OCI-LY7 (cell line): ENCODE measurements around the gene FAM3D. TPM values are rescaled to one million over a fixed set of nuclear protein-coding genes. Genes with fewer than 3 reads are reported as not detected.

Experiments used
- BruUV-seq: library from RNA; stranded (reverse); fragments of 400-500 nt; replicated peaks from 2 replicates; lab custom pipeline; 2021; lab: Mats Ljungman, UMichigan
- CTCF ChIA-PET: fragments of 300-600 bp; sonication (Branson Sonifier 250); formaldehyde crosslinking; loops from one replicate; lab custom pipeline; 2022; ENCODE audit warnings: antibody characterized with exemption; ENCODE audit not compliant: unreplicated experiment; lab: Charles Lee
- POLR2A ChIA-PET: fragments of 300-600 bp; sonication (Branson Sonifier 250); formaldehyde crosslinking; loops from one replicate; lab custom pipeline; 2022; ENCODE audit warnings: antibody characterized with exemption; lab: Charles Lee
- DNase-seq: peaks from one replicate; pipeline ENCODE4 v3.0.0-alpha.2; 2015; ENCODE audit warnings: low spot score
- H2AFZ ChIP-seq: fragments of 200-600 bp; sonication (generic), shearing (Covaris generic); 2 replicates; pipeline ENCODE4 v1.6.1; 2014; ENCODE audit warnings: mild to moderate bottlenecking, antibody characterized with exemption, low read length, moderate library complexity
- H3K27ac ChIP-seq: fragments of 200-600 bp; sonication (generic); 2 replicates; pipeline ENCODE4 v1.5.1; 2014; ENCODE audit warnings: mixed run types, low read depth, mild to moderate bottlenecking, moderate library complexity, low read length, inconsistent platforms; ENCODE audit not compliant: poor library complexity, severe bottlenecking
- H3K36me3 ChIP-seq: fragments of 200-600 bp; sonication (generic); 2 replicates; pipeline ENCODE4 v1.6.1; 2014; ENCODE audit warnings: mild to moderate bottlenecking, antibody characterized with exemption, low read length, moderate library complexity, mixed read lengths; ENCODE audit not compliant: insufficient read depth
- H3K4me1 ChIP-seq: fragments of 200-600 bp; sonication (generic); 2 replicates; pipeline ENCODE4 v1.5.1; 2014; ENCODE audit warnings: mild to moderate bottlenecking, low read length; ENCODE audit not compliant: insufficient read depth, poor library complexity, severe bottlenecking
- H3K4me2 ChIP-seq: fragments of 200-600 bp; sonication (generic); 2 replicates; pipeline ENCODE4 v1.6.1; 2014; ENCODE audit warnings: mild to moderate bottlenecking, low read length
- H3K4me3 ChIP-seq: fragments of 200-600 bp; sonication (generic); 2 replicates; pipeline ENCODE4 v1.5.1; 2014; ENCODE audit warnings: mild to moderate bottlenecking, low read depth, low read length; ENCODE audit not compliant: poor library complexity, severe bottlenecking
- H3K79me2 ChIP-seq: fragments of 200-600 bp; sonication (generic); 2 replicates; pipeline ENCODE4 v1.6.1; 2016; ENCODE audit warnings: low read depth, mild to moderate bottlenecking, low read length, moderate library complexity, mixed read lengths; ENCODE audit not compliant: insufficient read depth
- H3K9me2 ChIP-seq: fragments of 200-600 bp; sonication (generic); 2 replicates; pipeline ENCODE4 v1.6.1; 2016; ENCODE audit warnings: mild to moderate bottlenecking, low read length, mixed read lengths; ENCODE audit not compliant: insufficient read depth
- H3K9me3 ChIP-seq: fragments of 200-600 bp; sonication (generic); 2 replicates; pipeline ENCODE4 v1.6.1; 2014; ENCODE audit warnings: mild to moderate bottlenecking, mixed run types, low read length, mixed read lengths
- H4K20me1 ChIP-seq: fragments of 200-600 bp; sonication (generic); 2 replicates; pipeline ENCODE4 v1.6.1; 2014; ENCODE audit warnings: mild to moderate bottlenecking, antibody characterized with exemption, low read length, moderate library complexity, mixed read lengths; ENCODE audit not compliant: insufficient read depth
- EZH2phosphoT487 ChIP-seq: fragments of 200-600 bp; sonication (generic); IDR thresholded peaks from 2 replicates; pipeline ENCODE4 v1.6.1; 2018; ENCODE audit warnings: low read depth, borderline replicate concordance, mild to moderate bottlenecking, mixed run types, antibody characterized with exemption, low read length, moderate library complexity, mixed read lengths
- intact Hi-C: fragments of 100-400 bp; cut with micrococcal nuclease; formaldehyde crosslinking; loops from one replicate; pipeline ENCODE4 v1.10.0; 2022; ENCODE audit not compliant: unreplicated experiment
- total RNA-seq, 2 experiments: library from RNA; depleted of rRNA in 1 of 2; stranded (reverse); fragments of >200 nt in 1 of 2; shearing (Covaris generic) in 1 of 2; gene quantifications; 2 replicates each; pipeline ENCODE4 v1.2.3, GENCODE V29; 2014 to 2022
- TF ChIP-seq, protein P1 (sequence below): fragments of 200-600 bp; sonication (generic); conservative IDR thresholded peaks from 2 replicates; pipeline ENCODE4 v1.5.1; 2014; ENCODE audit warnings: mild to moderate bottlenecking, antibody characterized with exemption, low read length, moderate library complexity, mixed read lengths

FAM3D gene
- total RNA-seq, 2 experiments from 2014 or later: not detected

DNA sequence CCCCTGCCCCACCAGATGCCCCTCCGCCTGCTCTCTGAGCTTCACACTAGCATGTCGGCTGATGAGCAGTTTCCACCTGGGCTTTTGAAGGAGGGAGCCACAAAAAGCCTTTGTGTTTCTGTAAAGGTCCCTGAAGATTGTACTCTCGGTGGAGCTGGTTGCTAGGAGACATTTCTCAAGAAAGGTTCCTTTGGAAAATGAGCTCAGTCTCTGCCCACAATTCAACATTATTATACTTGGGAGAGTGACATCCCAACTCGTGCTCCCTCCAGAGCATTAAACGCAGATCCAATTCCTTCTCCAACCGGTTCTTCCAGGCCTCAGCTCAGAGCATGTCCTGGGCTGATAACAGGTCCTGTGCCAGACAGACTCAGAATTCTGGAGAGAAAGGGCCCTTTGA is 62.5 kb downstream of the FAM3D start:
- Histone ChIP-seq H3K4me2 (no peak overlapping the region), H3K9me2 (no peaks in the 10 kb centered on the region), H3K36me3 (no peaks in the 10 kb centered on the region), H3K79me2 (no peaks in the 10 kb centered on the region), H3K27ac (no peak overlapping the region), H4K20me1 (no peaks in the 10 kb centered on the region), H3K9me3 (no peaks in the 10 kb centered on the region), H2AFZ (no peak overlapping the region), H3K4me3 (no peak overlapping the region), H3K4me1 (no peaks in the 10 kb centered on the region)
- DNase-seq: no peak
- POLR2A ChIA-PET: no interaction called here
- intact Hi-C loops: no loop called here
- TF ChIP-seq EZH2phosphoT487: no peak
- TF ChIP-seq, protein P1, sequence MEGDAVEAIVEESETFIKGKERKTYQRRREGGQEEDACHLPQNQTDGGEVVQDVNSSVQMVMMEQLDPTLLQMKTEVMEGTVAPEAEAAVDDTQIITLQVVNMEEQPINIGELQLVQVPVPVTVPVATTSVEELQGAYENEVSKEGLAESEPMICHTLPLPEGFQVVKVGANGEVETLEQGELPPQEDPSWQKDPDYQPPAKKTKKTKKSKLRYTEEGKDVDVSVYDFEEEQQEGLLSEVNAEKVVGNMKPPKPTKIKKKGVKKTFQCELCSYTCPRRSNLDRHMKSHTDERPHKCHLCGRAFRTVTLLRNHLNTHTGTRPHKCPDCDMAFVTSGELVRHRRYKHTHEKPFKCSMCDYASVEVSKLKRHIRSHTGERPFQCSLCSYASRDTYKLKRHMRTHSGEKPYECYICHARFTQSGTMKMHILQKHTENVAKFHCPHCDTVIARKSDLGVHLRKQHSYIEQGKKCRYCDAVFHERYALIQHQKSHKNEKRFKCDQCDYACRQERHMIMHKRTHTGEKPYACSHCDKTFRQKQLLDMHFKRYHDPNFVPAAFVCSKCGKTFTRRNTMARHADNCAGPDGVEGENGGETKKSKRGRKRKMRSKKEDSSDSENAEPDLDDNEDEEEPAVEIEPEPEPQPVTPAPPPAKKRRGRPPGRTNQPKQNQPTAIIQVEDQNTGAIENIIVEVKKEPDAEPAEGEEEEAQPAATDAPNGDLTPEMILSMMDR: no peak
- CTCF ChIA-PET: no interaction called here
- BruUV-seq: no TSS peak

DNA sequence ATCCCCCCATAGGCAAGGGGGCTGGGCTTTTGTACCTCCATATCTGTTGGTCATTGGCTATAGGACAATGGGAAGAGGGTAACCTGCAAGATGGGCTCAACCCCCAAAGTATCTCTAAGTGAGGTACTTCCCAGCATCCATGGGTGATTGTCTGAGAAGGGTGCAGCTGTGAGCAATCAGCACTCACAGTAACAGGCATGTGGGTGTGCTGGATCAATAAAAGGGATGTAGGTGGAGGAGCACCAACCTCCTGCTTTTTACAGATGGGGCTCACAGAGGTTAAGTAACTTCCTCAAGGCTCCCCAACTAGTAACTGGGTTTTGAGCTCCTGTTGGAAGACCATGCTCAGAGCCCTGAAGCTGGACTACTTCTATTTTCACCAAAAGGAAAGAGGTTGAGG is 63.0 kb downstream of the FAM3D start:
- H3K4me2 ChIP-seq: no peak overlapping the region
- CTCF ChIA-PET: no interaction called here
- H3K27ac ChIP-seq: no peak overlapping the region
- H3K4me1 ChIP-seq: no peaks in the 10 kb centered on the region
- no peaks in the 10 kb centered on the region for H3K9me2 ChIP-seq
- H3K79me2 ChIP-seq: no peaks in the 10 kb centered on the region
- no TSS peak for BruUV-seq
- no peaks in the 10 kb centered on the region for H3K36me3 ChIP-seq
- H3K4me3 ChIP-seq: no peak overlapping the region
- TF ChIP-seq, protein P1: no peak
- TF ChIP-seq EZH2phosphoT487: no peak
- POLR2A ChIA-PET: no interaction called here
- H2AFZ ChIP-seq: no peak overlapping the region
- no peaks in the 10 kb centered on the region for H3K9me3 ChIP-seq
- DNase-seq: no peak
- H4K20me1 ChIP-seq: no peaks in the 10 kb centered on the region
- intact Hi-C loops: no loop called here

DNA sequence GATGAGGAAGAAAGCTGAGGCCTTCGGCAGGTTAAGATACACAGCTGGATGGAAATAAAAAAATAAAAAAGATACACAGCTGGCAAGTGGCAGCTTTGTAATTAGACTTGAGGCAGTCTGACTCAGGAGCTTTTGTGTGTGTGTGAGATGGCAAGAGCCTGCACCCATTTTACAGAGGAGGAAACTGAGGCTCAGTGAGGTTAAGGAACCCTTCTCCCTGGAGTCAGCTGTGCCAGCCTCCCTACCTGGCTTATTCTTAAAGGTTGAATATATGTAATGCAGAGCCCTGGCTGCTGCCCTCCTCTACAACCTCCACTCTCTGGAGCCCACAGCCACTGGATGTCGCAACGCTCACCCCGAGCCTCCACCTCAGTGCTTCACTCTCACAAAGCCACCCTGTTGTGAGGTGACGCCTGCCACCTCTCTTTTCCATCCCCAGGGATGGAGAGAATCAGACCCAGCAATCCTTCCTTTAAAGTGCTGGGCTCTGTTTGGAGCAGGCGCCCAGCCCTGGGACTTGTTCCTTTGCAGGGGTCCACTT is 68.7 kb downstream of the FAM3D start:
- no peak for DNase-seq
- intact Hi-C loops: no loop called here
- POLR2A ChIA-PET: interaction anchor here (0.5 kb wide), 1 partner anchor 95 kb away, joined by 3 read pairs; no protein-coding TSS in a partner anchor
- H3K4me2 ChIP-seq: no peak overlapping the region
- no peaks in the 10 kb centered on the region for H3K36me3 ChIP-seq
- H3K9me3 ChIP-seq: no peaks in the 10 kb centered on the region
- no peak overlapping the region for H3K4me3 ChIP-seq
- BruUV-seq: no TSS peak
- CTCF ChIA-PET: no interaction called here
- no peak overlapping the region for H3K27ac ChIP-seq
- H3K79me2 ChIP-seq: no peaks in the 10 kb centered on the region
- no peaks in the 10 kb centered on the region for H3K4me1 ChIP-seq
- TF ChIP-seq, protein P1: no peak
- TF ChIP-seq EZH2phosphoT487: no peak
- H3K9me2 ChIP-seq: no peaks in the 10 kb centered on the region
- no peaks in the 10 kb centered on the region for H4K20me1 ChIP-seq
- H2AFZ ChIP-seq: no peak overlapping the region
